HEK293 (cell line): ENCODE data around the gene LPIN1.

ENCODE experiments used
- BCL11B ChIP-seq: fragments of 450-650 bp; formaldehyde crosslinking; IDR thresholded peaks from 2 replicates; pipeline ENCODE4 v1.5.1; 2016; ENCODE audit warnings: low read depth, missing biosample characterization, missing genetic modification characterization
- GLIS1 ChIP-seq: fragments of 450-650 bp; formaldehyde crosslinking; IDR thresholded peaks from 2 replicates; pipeline ENCODE4 v1.5.1; 2016; ENCODE audit warnings: missing biosample characterization, missing genetic modification characterization
- HOXA7 ChIP-seq: sonication (generic); formaldehyde crosslinking; IDR thresholded peaks from 2 replicates; pipeline ENCODE4 v1.8.1; 2022; ENCODE audit warnings: missing genetic modification reagents, borderline replicate concordance
- IKZF3 ChIP-seq: fragments of 450-650 bp; IDR thresholded peaks from 2 replicates; pipeline ENCODE4 v1.5.0; 2018; ENCODE audit warnings: missing biosample characterization, mild to moderate bottlenecking, missing genetic modification characterization, moderate library complexity
- MEIS1 ChIP-seq: sonication (generic); formaldehyde crosslinking; IDR thresholded peaks from 2 replicates; pipeline ENCODE4 v1.8.1; 2022; ENCODE audit warnings: missing genetic modification reagents, mild to moderate bottlenecking, borderline replicate concordance
- PRDM2 ChIP-seq: fragments of 450-650 bp; formaldehyde crosslinking; IDR thresholded peaks from 2 replicates; pipeline ENCODE4 v1.5.1; 2016; ENCODE audit warnings: missing biosample characterization, missing genetic modification characterization, borderline replicate concordance
- SCRT2 ChIP-seq: fragments of 450-650 bp; formaldehyde crosslinking; IDR thresholded peaks from 2 replicates; pipeline ENCODE4 v1.5.1; 2016; ENCODE audit warnings: missing biosample characterization, missing genetic modification characterization
- TCF7L2 ChIP-seq: IDR thresholded peaks from 2 replicates; pipeline ENCODE4 v1.6.1; 2011; ENCODE audit warnings: low read depth, mild to moderate bottlenecking, inconsistent platforms, low read length, moderate library complexity, borderline replicate concordance
- ZBTB10 ChIP-seq: fragments of 450-650 bp; formaldehyde crosslinking; IDR thresholded peaks from 2 replicates; pipeline ENCODE4 v1.5.1; 2016; ENCODE audit warnings: missing biosample characterization, missing genetic modification characterization
- ZBTB44 ChIP-seq: fragments of 450-650 bp; IDR thresholded peaks from 2 replicates; pipeline ENCODE4 v1.5.1; 2018; ENCODE audit warnings: missing biosample characterization, mild to moderate bottlenecking, missing genetic modification characterization
- ZBTB8A ChIP-seq: fragments of 450-650 bp; formaldehyde crosslinking; IDR thresholded peaks from 2 replicates; pipeline ENCODE4 v1.5.1; 2016; ENCODE audit warnings: missing biosample characterization, missing genetic modification characterization
- ZFP3 ChIP-seq: fragments of 450-650 bp; formaldehyde crosslinking; IDR thresholded peaks from 2 replicates; pipeline ENCODE4 v1.5.1; 2016; ENCODE audit warnings: low read depth, missing biosample characterization, missing genetic modification characterization
- ZNF10 ChIP-seq: fragments of 450-650 bp; formaldehyde crosslinking; IDR thresholded peaks from 2 replicates; pipeline ENCODE4 v1.5.1; 2017; ENCODE audit warnings: missing biosample characterization, missing genetic modification characterization
- ZNF138 ChIP-seq: fragments of 450-650 bp; formaldehyde crosslinking; IDR thresholded peaks from 2 replicates; pipeline ENCODE4 v1.5.1; 2016; ENCODE audit warnings: missing biosample characterization, missing genetic modification characterization, borderline replicate concordance
- ZNF223 ChIP-seq: fragments of 450-650 bp; formaldehyde crosslinking; IDR thresholded peaks from 2 replicates; pipeline ENCODE4 v1.5.1; 2016; ENCODE audit warnings: missing biosample characterization, missing genetic modification characterization
- ZNF248 ChIP-seq: fragments of 450-650 bp; formaldehyde crosslinking; IDR thresholded peaks from 2 replicates; pipeline ENCODE4 v1.5.1; 2017; ENCODE audit warnings: missing biosample characterization, missing genetic modification characterization
- ZNF311 ChIP-seq: fragments of 450-650 bp; formaldehyde crosslinking; IDR thresholded peaks from 2 replicates; pipeline ENCODE4 v1.5.1; 2017; ENCODE audit warnings: missing biosample characterization, missing genetic modification characterization, borderline replicate concordance
- ZNF335 ChIP-seq: fragments of 450-650 bp; formaldehyde crosslinking; conservative IDR thresholded peaks from 2 replicates; pipeline ENCODE4 v1.5.1; 2016; ENCODE audit warnings: missing biosample characterization, missing genetic modification characterization
- ZNF473 ChIP-seq: fragments of 450-650 bp; formaldehyde crosslinking; IDR thresholded peaks from 2 replicates; pipeline ENCODE4 v1.5.1; 2017; ENCODE audit warnings: missing biosample characterization, missing genetic modification characterization
- ZNF514 ChIP-seq: fragments of 450-650 bp; formaldehyde crosslinking; IDR thresholded peaks from 2 replicates; pipeline ENCODE4 v1.5.1; 2016; ENCODE audit warnings: missing biosample characterization, missing genetic modification characterization
- ZNF561 ChIP-seq: fragments of 450-650 bp; IDR thresholded peaks from 2 replicates; pipeline ENCODE4 v1.5.1; 2018; ENCODE audit warnings: missing biosample characterization, missing genetic modification characterization, borderline replicate concordance
- ZNF76 ChIP-seq: fragments of 450-650 bp; formaldehyde crosslinking; IDR thresholded peaks from 2 replicates; pipeline ENCODE4; 2016; ENCODE audit warnings: low read depth, missing biosample characterization, missing genetic modification characterization, borderline replicate concordance
- TF ChIP-seq, protein P1 (sequence below): fragments of 450-650 bp; formaldehyde crosslinking; IDR thresholded peaks from 2 replicates; pipeline ENCODE4 v1.5.1; 2016; ENCODE audit warnings: missing biosample characterization, missing genetic modification characterization, borderline replicate concordance
- TF ChIP-seq, protein P2 (sequence below): fragments of 450-650 bp; formaldehyde crosslinking; IDR thresholded peaks from 2 replicates; pipeline ENCODE4 v1.5.0; 2017; ENCODE audit warnings: missing biosample characterization, missing genetic modification characterization, borderline replicate concordance

LPIN1 gene

GRCh38 chr2:11829947-11830707 is 83.7 kb downstream of the LPIN1 start (continued):
- TF ChIP-seq ZBTB44 (tag by site-specific recombination) (peak; percentile 91), ZNF248 (tag by site-specific recombination) (no peak), SCRT2 (tag by site-specific recombination) (peak; percentile 66), ZNF473 (tag by site-specific recombination) (no peak), ZBTB8A (tag by site-specific recombination) (peak; percentile 75), PRDM2 (tag by site-specific recombination) (no peak), MEIS1 (CRISPR knock-in tag) (no peak), ZNF514 (tag by site-specific recombination) (no peak), GLIS1 (tag by site-specific recombination) (peak; percentile 54; the same call in 1 of the 2 replicates), TCF7L2 (0 out of 2 replicates have a peak, but pooled peaks have one; percentile 18), ZFP3 (tag by site-specific recombination) (no peak), ZNF223 (no peak), ZNF311 (tag by site-specific recombination) (no peak), IKZF3 (tag by site-specific recombination) (peak; percentile 36; the same call in 1 of the 2 replicates), ZBTB10 (tag by site-specific recombination) (0 out of 2 replicates have a peak, but pooled peaks have one; percentile 33), ZNF76 (peak; percentile 45; the same call in 1 of the 2 replicates), HOXA7 (CRISPR knock-in tag) (no peak), ZNF138 (tag by site-specific recombination) (no peak), BCL11B (no peak), ZNF335 (peak; percentile 73), ZNF10 (no peak), ZNF561 (peak; percentile 71)
- TF ChIP-seq, protein P1, sequence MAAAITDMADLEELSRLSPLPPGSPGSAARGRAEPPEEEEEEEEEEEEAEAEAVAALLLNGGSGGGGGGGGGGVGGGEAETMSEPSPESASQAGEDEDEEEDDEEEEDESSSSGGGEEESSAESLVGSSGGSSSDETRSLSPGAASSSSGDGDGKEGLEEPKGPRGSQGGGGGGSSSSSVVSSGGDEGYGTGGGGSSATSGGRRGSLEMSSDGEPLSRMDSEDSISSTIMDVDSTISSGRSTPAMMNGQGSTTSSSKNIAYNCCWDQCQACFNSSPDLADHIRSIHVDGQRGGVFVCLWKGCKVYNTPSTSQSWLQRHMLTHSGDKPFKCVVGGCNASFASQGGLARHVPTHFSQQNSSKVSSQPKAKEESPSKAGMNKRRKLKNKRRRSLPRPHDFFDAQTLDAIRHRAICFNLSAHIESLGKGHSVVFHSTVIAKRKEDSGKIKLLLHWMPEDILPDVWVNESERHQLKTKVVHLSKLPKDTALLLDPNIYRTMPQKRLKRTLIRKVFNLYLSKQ (tag by site-specific recombination): no peak
- TF ChIP-seq, protein P2, sequence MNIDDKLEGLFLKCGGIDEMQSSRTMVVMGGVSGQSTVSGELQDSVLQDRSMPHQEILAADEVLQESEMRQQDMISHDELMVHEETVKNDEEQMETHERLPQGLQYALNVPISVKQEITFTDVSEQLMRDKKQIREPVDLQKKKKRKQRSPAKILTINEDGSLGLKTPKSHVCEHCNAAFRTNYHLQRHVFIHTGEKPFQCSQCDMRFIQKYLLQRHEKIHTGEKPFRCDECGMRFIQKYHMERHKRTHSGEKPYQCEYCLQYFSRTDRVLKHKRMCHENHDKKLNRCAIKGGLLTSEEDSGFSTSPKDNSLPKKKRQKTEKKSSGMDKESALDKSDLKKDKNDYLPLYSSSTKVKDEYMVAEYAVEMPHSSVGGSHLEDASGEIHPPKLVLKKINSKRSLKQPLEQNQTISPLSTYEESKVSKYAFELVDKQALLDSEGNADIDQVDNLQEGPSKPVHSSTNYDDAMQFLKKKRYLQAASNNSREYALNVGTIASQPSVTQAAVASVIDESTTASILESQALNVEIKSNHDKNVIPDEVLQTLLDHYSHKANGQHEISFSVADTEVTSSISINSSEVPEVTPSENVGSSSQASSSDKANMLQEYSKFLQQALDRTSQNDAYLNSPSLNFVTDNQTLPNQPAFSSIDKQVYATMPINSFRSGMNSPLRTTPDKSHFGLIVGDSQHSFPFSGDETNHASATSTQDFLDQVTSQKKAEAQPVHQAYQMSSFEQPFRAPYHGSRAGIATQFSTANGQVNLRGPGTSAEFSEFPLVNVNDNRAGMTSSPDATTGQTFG (tag by site-specific recombination): no peak
